ENCODE measurements around the gene POLR2J. TPM values are rescaled to one million over a fixed set of nuclear protein-coding genes. Genes with fewer than 3 reads are reported as not detected.

POLR2J gene
- total RNA-seq, 1 experiment from 2014 or later, result 50.5 TPM

GRCh38 chr7:102457352-102457924 is 21.3 kb downstream of the POLR2J start:
- Mint-ChIP-seq H3K36me3 (peaks cover 19% of the 10 kb centered on the region), H3K4me1 (no peaks in the 10 kb centered on the region), H3K27ac (no peak overlapping the region), H3K9me3 (no peaks in the 10 kb centered on the region), H3K4me3 (no peak overlapping the region), H3K27me3 (ENCODE audit: low read depth) (no peaks in the 10 kb centered on the region)
- no peak for DNase-seq (ENCODE audit: low spot score)
- ChIA-PET CTCF (interaction anchor here (2.2 kb wide), 1 partner anchor 10 kb away, joined by 11 read pairs; no protein-coding TSS in a partner anchor), POLR2A (interaction anchor here (0.7 kb wide), 1 partner anchor 62 kb away, joined by 3 read pairs; no protein-coding TSS in a partner anchor)
- TF ChIP-seq NR1H2 (CRISPR knock-in tag; IDR thresholded peaks at IDR 0.05), result no peak
- no peak for TF ChIP-seq OVOL2 (CRISPR knock-in tag; IDR thresholded peaks at IDR 0.05; ENCODE audit: borderline replicate concordance)
- TF ChIP-seq, protein P1, sequence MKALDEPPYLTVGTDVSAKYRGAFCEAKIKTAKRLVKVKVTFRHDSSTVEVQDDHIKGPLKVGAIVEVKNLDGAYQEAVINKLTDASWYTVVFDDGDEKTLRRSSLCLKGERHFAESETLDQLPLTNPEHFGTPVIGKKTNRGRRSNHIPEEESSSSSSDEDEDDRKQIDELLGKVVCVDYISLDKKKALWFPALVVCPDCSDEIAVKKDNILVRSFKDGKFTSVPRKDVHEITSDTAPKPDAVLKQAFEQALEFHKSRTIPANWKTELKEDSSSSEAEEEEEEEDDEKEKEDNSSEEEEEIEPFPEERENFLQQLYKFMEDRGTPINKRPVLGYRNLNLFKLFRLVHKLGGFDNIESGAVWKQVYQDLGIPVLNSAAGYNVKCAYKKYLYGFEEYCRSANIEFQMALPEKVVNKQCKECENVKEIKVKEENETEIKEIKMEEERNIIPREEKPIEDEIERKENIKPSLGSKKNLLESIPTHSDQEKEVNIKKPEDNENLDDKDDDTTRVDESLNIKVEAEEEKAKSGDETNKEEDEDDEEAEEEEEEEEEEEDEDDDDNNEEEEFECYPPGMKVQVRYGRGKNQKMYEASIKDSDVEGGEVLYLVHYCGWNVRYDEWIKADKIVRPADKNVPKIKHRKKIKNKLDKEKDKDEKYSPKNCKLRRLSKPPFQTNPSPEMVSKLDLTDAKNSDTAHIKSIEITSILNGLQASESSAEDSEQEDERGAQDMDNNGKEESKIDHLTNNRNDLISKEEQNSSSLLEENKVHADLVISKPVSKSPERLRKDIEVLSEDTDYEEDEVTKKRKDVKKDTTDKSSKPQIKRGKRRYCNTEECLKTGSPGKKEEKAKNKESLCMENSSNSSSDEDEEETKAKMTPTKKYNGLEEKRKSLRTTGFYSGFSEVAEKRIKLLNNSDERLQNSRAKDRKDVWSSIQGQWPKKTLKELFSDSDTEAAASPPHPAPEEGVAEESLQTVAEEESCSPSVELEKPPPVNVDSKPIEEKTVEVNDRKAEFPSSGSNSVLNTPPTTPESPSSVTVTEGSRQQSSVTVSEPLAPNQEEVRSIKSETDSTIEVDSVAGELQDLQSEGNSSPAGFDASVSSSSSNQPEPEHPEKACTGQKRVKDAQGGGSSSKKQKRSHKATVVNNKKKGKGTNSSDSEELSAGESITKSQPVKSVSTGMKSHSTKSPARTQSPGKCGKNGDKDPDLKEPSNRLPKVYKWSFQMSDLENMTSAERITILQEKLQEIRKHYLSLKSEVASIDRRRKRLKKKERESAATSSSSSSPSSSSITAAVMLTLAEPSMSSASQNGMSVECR (CRISPR knock-in tag; IDR thresholded peaks at IDR 0.05; ENCODE audit: borderline replicate concordance), result no peak
- TF ChIP-seq, protein P2, sequence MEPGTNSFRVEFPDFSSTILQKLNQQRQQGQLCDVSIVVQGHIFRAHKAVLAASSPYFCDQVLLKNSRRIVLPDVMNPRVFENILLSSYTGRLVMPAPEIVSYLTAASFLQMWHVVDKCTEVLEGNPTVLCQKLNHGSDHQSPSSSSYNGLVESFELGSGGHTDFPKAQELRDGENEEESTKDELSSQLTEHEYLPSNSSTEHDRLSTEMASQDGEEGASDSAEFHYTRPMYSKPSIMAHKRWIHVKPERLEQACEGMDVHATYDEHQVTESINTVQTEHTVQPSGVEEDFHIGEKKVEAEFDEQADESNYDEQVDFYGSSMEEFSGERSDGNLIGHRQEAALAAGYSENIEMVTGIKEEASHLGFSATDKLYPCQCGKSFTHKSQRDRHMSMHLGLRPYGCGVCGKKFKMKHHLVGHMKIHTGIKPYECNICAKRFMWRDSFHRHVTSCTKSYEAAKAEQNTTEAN (CRISPR knock-in tag; IDR thresholded peaks at IDR 0.05), result no peak
- TF ChIP-seq, protein P3, sequence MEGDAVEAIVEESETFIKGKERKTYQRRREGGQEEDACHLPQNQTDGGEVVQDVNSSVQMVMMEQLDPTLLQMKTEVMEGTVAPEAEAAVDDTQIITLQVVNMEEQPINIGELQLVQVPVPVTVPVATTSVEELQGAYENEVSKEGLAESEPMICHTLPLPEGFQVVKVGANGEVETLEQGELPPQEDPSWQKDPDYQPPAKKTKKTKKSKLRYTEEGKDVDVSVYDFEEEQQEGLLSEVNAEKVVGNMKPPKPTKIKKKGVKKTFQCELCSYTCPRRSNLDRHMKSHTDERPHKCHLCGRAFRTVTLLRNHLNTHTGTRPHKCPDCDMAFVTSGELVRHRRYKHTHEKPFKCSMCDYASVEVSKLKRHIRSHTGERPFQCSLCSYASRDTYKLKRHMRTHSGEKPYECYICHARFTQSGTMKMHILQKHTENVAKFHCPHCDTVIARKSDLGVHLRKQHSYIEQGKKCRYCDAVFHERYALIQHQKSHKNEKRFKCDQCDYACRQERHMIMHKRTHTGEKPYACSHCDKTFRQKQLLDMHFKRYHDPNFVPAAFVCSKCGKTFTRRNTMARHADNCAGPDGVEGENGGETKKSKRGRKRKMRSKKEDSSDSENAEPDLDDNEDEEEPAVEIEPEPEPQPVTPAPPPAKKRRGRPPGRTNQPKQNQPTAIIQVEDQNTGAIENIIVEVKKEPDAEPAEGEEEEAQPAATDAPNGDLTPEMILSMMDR (IDR thresholded peaks at IDR 0.05), result no peak
- TF ChIP-seq IRF1 (CRISPR knock-in tag; IDR thresholded peaks at IDR 0.05), result no peak
- no peak for TF ChIP-seq ZNF138 (CRISPR knock-in tag; conservative IDR thresholded peaks at IDR 0.05)
- TF ChIP-seq, protein P4, sequence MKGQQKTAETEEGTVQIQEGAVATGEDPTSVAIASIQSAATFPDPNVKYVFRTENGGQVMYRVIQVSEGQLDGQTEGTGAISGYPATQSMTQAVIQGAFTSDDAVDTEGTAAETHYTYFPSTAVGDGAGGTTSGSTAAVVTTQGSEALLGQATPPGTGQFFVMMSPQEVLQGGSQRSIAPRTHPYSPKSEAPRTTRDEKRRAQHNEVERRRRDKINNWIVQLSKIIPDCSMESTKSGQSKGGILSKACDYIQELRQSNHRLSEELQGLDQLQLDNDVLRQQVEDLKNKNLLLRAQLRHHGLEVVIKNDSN (CRISPR knock-in tag; IDR thresholded peaks at IDR 0.05), result no peak
- no peak for TF ChIP-seq FOXP1 (CRISPR knock-in tag; IDR thresholded peaks at IDR 0.05; ENCODE audit: borderline replicate concordance)
- TF ChIP-seq E2F4 (CRISPR knock-in tag; IDR thresholded peaks at IDR 0.05; ENCODE audit: borderline replicate concordance, low read depth), result no peak
- no peak for TF ChIP-seq ZNF423 (CRISPR knock-in tag; IDR thresholded peaks at IDR 0.05)
- no peak for TF ChIP-seq PRRX2 (CRISPR knock-in tag; IDR thresholded peaks at IDR 0.05)
- no peak for TF ChIP-seq AFF4 (CRISPR knock-in tag; IDR thresholded peaks at IDR 0.05; ENCODE audit: borderline replicate concordance)
- TF ChIP-seq ATF1 (CRISPR knock-in tag; IDR thresholded peaks at IDR 0.05), result no peak
- no peak for TF ChIP-seq E2F5 (CRISPR knock-in tag; IDR thresholded peaks at IDR 0.05)
- no peak for TF ChIP-seq MXD4 (CRISPR knock-in tag; IDR thresholded peaks at IDR 0.05; ENCODE audit: borderline replicate concordance)
- no peak for TF ChIP-seq FOXJ3 (CRISPR knock-in tag; IDR thresholded peaks at IDR 0.05; ENCODE audit: borderline replicate concordance)
- TF ChIP-seq ZNF281 (CRISPR knock-in tag; IDR thresholded peaks at IDR 0.05), result no peak
- TF ChIP-seq ZNF232 (CRISPR knock-in tag; IDR thresholded peaks at IDR 0.05), result no peak
- no peak for ATAC-seq
